Sigmoid colon (tissue), 7 donors: ENCODE measurements around the gene B4GALNT1. TPM values are rescaled to one million over a fixed set of nuclear protein-coding genes. Genes with fewer than 3 reads are reported as not detected.
"Not testable (repeated sequence)": the region's sequence is repeated elsewhere in the genome, so short reads cannot be mapped to it uniquely, and the experiment has no call there.

ENCODE experiments used
- DNase-seq: peaks from one replicate; pipeline ENCODE4 v3.0.0-alpha.2; 2019
- H3K27ac ChIP-seq, 4 donors: fragments of 200-600 bp; sonication (generic); one replicate each; pipeline ENCODE4 v1.5.1; 2016 to 2019; ENCODE audit warnings: mild to moderate bottlenecking in 1 of 4
- H3K27me3 ChIP-seq, 3 donors: fragments of 200-600 bp; sonication (generic); one replicate each; pipeline ENCODE4 v1.5.1; 2019; ENCODE audit warnings: mild to moderate bottlenecking in 1 of 3
- H3K36me3 ChIP-seq, 4 donors: fragments of 200-600 bp; sonication (generic); one replicate each; pipeline ENCODE4 v1.5.1; 2016 to 2019
- H3K4me1 ChIP-seq, 4 donors: fragments of 200-600 bp; sonication (generic); one replicate each; pipeline ENCODE4 v1.5.1; 2017 to 2019
- H3K4me3 ChIP-seq, 4 donors: fragments of 200-600 bp; sonication (generic); one replicate each; pipeline ENCODE4 v1.5.1; 2017 to 2019; ENCODE audit warnings: mild to moderate bottlenecking in 2 of 4, moderate library complexity in 1 of 4
- H3K9me3 ChIP-seq, 4 donors: fragments of 200-600 bp in 3 of 4; sonication (generic) in 3 of 4; one replicate each; pipeline versions ENCODE4 v1.5.1 to v1.6.1; 2013 to 2019
- EP300 ChIP-seq, 4 donors: sonication (generic); formaldehyde crosslinking; IDR thresholded peaks; one replicate each; pipeline ENCODE4 v1.6.1; 2017; ENCODE audit warnings: antibody characterized with exemption in 4 of 4
- POLR2A ChIP-seq, 2 donors: fragments of 450-650 bp; IDR thresholded peaks; one replicate each; pipeline ENCODE4 v1.6.1; 2016; ENCODE audit warnings: antibody characterized with exemption in 2 of 2, mild to moderate bottlenecking in 2 of 2, moderate library complexity in 2 of 2
- POLR2AphosphoS5 ChIP-seq, 4 donors: sonication (generic); formaldehyde crosslinking; IDR thresholded peaks; one replicate each; pipeline ENCODE4 v1.6.1; 2017; ENCODE audit warnings: antibody characterized with exemption in 4 of 4
- WGBS, 2 donors: extraction: QIAGEN DNeasy Blood & Tissue Kit; methylation state at CpG; one replicate each; pipeline ENCODE4 v1.1.7; 2013; 5-methylcytosine and 5-hydroxymethylcytosine counted together
- intact Hi-C: fragments of 100-400 bp; cut with DNase I; formaldehyde crosslinking; loops from one replicate; pipeline ENCODE4 v1.15.1; 2023
- polyA plus RNA-seq, 3 donors: library from polyadenylated mRNA; stranded (reverse); fragments of 200-250 nt; gene quantifications; one replicate each; pipeline ENCODE4 v1.2.3, GENCODE V29; 2013
- total RNA-seq, 4 donors: library from RNA; depleted of rRNA; stranded (reverse); fragments of >200 nt; gene quantifications; one replicate each; pipeline ENCODE4 v1.1.0, GENCODE V29; 2016
- TF ChIP-seq, protein P1 (sequence below), 4 experiments: fragments of 450-650 bp in 3 of 4; fragments of 200-600 bp in 1 of 4; IDR thresholded peaks; one replicate each; pipeline ENCODE4 v1.5.1; 2016 to 2019; ENCODE audit warnings: antibody characterized with exemption in 4 of 4, mild to moderate bottlenecking in 3 of 4, moderate library complexity in 2 of 4
- donor health status: healthy with polysubstance abuse.
- donor health status: Bipolar disorder and iron deficiency.
- donor health status: healthy.

Gene B4GALNT1
- total and polyA plus RNA-seq, 7 donors = 0.99 to 4.4 (median 3.2) TPM; not detected in 2

DNA sequence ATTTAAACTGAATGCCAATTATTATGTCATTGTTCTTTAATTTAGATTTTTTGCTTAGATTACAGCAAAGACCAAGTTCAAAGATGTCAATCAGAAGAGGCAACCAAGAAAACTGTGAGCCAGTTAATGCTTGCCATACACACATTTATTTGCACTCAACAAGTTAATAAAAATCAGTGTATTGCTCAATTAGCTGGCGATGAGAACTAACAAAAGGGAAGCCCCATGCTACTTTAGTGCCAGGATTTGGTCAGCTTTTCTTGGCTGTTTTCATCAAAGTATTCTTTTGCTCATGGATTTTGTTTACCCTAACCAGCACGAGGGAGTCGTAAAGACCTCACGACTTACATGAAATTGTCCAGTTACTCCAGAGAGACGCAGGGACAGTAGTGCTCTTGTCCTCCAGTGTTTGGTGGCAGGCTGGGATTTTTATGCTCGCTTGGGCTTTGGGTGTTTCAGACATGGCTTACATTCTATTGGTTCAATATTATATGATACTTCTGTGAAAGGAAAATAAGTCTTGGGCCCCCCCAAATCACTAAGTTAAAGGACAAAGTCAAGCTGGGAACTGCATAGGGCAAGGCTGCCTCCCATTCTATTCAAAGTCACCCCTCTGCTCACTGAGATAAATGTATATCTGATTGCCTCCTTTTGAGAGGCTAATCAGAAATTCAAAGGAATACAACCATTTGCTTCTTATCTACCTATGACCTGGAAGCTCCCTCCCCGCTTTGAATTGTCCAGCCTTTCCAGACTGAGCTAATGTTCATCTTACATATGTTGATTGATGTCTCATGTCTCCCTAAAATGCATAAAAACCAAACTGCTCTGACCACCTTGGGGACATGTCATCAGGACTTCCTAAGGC lies 7.4 kb upstream of the B4GALNT1 start:
- TF ChIP-seq, protein P1, sequence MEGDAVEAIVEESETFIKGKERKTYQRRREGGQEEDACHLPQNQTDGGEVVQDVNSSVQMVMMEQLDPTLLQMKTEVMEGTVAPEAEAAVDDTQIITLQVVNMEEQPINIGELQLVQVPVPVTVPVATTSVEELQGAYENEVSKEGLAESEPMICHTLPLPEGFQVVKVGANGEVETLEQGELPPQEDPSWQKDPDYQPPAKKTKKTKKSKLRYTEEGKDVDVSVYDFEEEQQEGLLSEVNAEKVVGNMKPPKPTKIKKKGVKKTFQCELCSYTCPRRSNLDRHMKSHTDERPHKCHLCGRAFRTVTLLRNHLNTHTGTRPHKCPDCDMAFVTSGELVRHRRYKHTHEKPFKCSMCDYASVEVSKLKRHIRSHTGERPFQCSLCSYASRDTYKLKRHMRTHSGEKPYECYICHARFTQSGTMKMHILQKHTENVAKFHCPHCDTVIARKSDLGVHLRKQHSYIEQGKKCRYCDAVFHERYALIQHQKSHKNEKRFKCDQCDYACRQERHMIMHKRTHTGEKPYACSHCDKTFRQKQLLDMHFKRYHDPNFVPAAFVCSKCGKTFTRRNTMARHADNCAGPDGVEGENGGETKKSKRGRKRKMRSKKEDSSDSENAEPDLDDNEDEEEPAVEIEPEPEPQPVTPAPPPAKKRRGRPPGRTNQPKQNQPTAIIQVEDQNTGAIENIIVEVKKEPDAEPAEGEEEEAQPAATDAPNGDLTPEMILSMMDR (IDR thresholded peaks at IDR 0.05) = no peak
- TF ChIP-seq EP300 (IDR thresholded peaks at IDR 0.05) (no peak), POLR2A (IDR thresholded peaks at IDR 0.05) (no peak), POLR2AphosphoS5 (IDR thresholded peaks at IDR 0.05) (no peak)
- 38 to 60% methylated on average over 7 of the region's 7 CpGs for WGBS, 2 donors
- no peak for DNase-seq
- no peaks in the 10 kb centered on the region for H3K9me3 ChIP-seq
- no peaks in the 10 kb centered on the region for H3K36me3 ChIP-seq
- H3K4me1 ChIP-seq = no peaks in the 10 kb centered on the region
- H3K27me3 ChIP-seq = peaks cover 0 to 49% (median 10%) of the 10 kb centered on the region in 3 donors
- H3K27ac ChIP-seq = no peak overlapping the region
- intact Hi-C loops = no loop called here
- H3K4me3 ChIP-seq = no peak overlapping the region

DNA sequence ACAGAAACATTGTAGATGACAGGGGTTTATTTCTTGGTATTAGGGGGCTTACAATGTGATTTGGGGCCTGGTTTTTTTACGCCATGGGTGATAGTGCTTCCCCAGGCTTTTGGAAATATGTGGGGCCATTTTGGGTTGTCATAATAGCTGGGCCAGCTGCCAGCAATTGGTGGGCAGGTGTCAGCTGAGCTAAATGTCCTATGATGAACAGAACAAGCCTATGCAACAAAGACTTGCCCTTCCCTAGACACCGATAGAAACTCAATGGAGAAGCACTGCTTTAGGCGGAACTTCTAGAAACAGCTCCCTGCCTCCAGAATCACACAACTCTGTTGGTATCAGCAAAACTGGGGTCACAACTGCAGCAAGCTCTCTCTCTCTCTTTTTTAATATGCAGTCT lies 5.1 kb upstream of the B4GALNT1 start:
- Histone ChIP-seq H3K4me1 (peaks cover 0 to 4% (median 2%) of the 10 kb centered on the region in 4 donors), H3K36me3 (no peaks in the 10 kb centered on the region), H3K27ac (no peak overlapping the region), H3K4me3 (no peak overlapping the region), H3K9me3 (no peaks in the 10 kb centered on the region), H3K27me3 (peaks cover 0 to 61% (median 10%) of the 10 kb centered on the region in 3 donors)
- intact Hi-C loops = no loop called here
- WGBS, 2 donors = 81 to 90% methylated on average over 3 of the region's 3 CpGs
- TF ChIP-seq EP300 (IDR thresholded peaks at IDR 0.05) (no peak), POLR2A (IDR thresholded peaks at IDR 0.05) (no peak), POLR2AphosphoS5 (IDR thresholded peaks at IDR 0.05) (no peak)
- TF ChIP-seq, protein P1 (IDR thresholded peaks at IDR 0.05) = no peak
- no peak for DNase-seq

DNA sequence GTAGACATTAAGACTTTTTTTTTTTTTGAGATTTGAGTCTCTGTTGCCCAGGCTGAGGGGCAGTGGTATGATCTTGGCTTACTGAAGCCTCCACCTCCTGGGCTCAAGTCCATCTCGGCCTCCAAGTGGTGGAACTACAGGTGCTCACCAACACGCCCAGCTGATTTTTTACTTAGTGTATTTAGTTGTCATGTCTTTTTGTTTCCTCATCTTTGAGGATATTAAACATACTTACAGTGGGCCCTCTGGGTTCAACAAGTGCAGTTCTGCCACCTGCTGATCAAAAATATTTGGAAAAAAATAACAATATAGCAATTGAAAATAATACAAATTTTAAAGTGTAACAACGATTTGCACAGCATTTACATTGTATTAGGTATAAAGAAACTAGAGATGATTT lies 4.4 kb upstream of the B4GALNT1 start:
- Histone ChIP-seq H3K27ac (no peak overlapping the region), H3K27me3 (peaks cover 6 to 62% (median 14%) of the 10 kb centered on the region in 3 donors), H3K4me1 (peaks cover 0 to 11% (median 9%) of the 10 kb centered on the region in 4 donors), H3K4me3 (no peak overlapping the region), H3K36me3 (no peaks in the 10 kb centered on the region), H3K9me3 (no peaks in the 10 kb centered on the region)
- TF ChIP-seq POLR2AphosphoS5 (IDR thresholded peaks at IDR 0.05) = no peak
- no peak for TF ChIP-seq EP300 (IDR thresholded peaks at IDR 0.05)
- no peak for TF ChIP-seq POLR2A (IDR thresholded peaks at IDR 0.05)
- TF ChIP-seq, protein P1 (IDR thresholded peaks at IDR 0.05) = no peak
- intact Hi-C loops = no loop called here
- no peak for DNase-seq
- WGBS, 2 donors = 35 to 66% methylated on average over 3 of the region's 3 CpGs

DNA sequence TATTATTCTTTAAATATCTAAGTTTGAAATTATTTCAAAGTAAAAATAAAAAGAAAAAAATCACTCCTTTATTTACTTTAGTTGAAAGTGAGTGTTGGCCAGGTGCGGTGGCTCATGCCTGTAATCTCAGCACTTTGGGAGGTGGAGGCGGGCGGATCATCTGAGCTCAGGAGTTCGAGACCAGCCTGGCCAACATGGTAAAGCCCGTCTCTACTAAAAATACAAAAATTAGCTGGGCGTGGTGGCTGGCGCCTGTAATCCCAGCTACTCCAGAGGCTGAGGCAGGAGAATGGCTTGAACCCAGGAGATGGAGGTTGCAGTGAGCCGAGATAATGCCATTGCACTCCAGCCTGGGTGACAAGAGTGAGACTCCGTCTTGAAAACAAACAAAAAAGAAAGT lies 3.7 kb upstream of the B4GALNT1 start:
- intact Hi-C loops, DNase-seq, H3K9me3 ChIP-seq, H3K36me3 ChIP-seq, H3K27ac ChIP-seq, H3K4me3 ChIP-seq: not testable (repeated sequence)
- Histone ChIP-seq H3K27me3 (peaks cover 7 to 62% (median 17%) of the 10 kb centered on the region in 3 donors), H3K4me1 (peaks cover 0 to 18% (median 15%) of the 10 kb centered on the region in 4 donors)
- 68 to 87% methylated on average over 9 of the region's 9 CpGs for WGBS, 2 donors

DNA sequence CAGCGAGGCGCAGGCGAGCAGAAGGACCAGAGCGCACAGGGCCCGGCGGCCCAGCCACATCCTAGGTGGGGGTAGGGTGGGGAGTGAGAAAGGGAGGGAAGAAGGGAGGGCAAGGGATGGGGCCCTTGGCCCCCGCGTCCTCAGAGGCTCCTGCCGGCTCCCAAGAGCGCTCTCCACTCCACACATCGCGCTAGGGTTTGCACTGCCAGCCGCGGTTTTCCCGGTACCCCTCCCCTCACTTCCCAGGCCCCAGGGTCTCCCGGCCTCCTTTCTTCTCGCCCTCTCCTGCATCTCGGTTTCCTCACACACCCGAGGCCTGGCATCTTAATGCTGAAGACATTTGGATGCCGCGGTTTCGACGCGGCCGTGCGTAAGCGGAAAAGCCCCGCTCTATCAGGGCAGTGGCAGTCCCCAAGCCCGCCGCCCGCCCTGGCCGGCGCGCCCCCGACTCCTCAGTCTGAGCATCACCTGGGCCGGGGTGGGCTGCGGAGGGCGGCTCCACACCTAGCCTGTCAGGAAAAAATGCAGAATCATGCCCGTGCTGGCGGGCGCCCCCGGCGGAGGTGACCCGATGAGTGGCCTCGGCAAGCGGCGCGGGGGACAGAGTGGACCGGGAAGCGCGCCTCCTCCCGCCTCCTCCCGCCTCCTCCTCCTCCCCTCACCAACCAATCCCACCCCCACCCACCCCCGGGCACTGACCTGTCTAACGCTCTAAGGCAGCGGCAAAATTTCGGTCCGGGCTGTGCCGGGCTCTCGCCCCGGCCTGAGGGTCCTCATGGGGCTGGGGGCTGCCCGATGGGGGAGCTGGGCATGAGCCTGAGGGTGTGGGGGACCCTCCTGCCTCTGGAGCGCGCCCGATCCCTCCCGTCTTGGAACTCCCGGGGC lies 686 bp downstream of the B4GALNT1 start:
- H3K4me3 ChIP-seq = peak overlapping the region; percentile 25 to 60 (median 50)
- H3K27ac ChIP-seq = peak overlapping the region; percentile 12 to 48 (median 30)
- intact Hi-C loops = no loop called here
- H3K27me3 ChIP-seq = peaks cover 10 to 72% (median 28%) of the 10 kb centered on the region in 3 donors
- WGBS, 2 donors = 2 to 5% methylated on average over 67 of the region's 67 CpGs
- no peaks in the 10 kb centered on the region for H3K36me3 ChIP-seq
- peak; percentile 67 for DNase-seq
- H3K9me3 ChIP-seq = no peaks in the 10 kb centered on the region
- H3K4me1 ChIP-seq = peaks cover 0 to 27% (median 22%) of the 10 kb centered on the region in 4 donors
- TF ChIP-seq, protein P1 (IDR thresholded peaks at IDR 0.05) = no peak
- TF ChIP-seq POLR2AphosphoS5 (IDR thresholded peaks at IDR 0.05) (no peak), EP300 (IDR thresholded peaks at IDR 0.05) (no peak), POLR2A (IDR thresholded peaks at IDR 0.05) (no peak)
